MM.1S (cell line): Measurements from ENCODE around the gene CACNB2.
A peak's percentile ranks its signal among the peaks of the same experiment; 100 is the strongest.

Source experiments
- DNase-seq: peaks from one replicate; pipeline ENCODE4 v3.0.0-alpha.2; 2015
- H2AFZ ChIP-seq: fragments of 300-600 bp; sonication (generic); 2 replicates; pipeline ENCODE4 v1.6.0; 2016; ENCODE audit warnings: antibody characterized with exemption, low read length
- H3F3A ChIP-seq: fragments of 300-600 bp; sonication (generic); 2 replicates; pipeline ENCODE4 v1.6.1; 2016; ENCODE audit warnings: mild to moderate bottlenecking, antibody characterized with exemption, low read length, moderate library complexity, mixed read lengths; ENCODE audit not compliant: insufficient read depth
- H3K27ac ChIP-seq: fragments of 300-600 bp; sonication (generic); 2 replicates; pipeline ENCODE4 v1.5.1; 2016; ENCODE audit warnings: mild to moderate bottlenecking, low read length
- H3K27me3 ChIP-seq: fragments of 300-600 bp; sonication (generic); replicated peaks from 2 replicates; pipeline ENCODE4 v1.6.0; 2016; ENCODE audit warnings: low read length; ENCODE audit not compliant: insufficient read depth
- H3K36me3 ChIP-seq: fragments of 300-600 bp; sonication (generic); replicated peaks from 2 replicates; pipeline ENCODE4 v1.6.1; 2016; ENCODE audit warnings: mild to moderate bottlenecking, low read length, mixed read lengths; ENCODE audit not compliant: insufficient read depth
- H3K4me1 ChIP-seq: fragments of 300-600 bp; sonication (generic); 2 replicates; pipeline ENCODE4 v1.6.1; 2016; ENCODE audit warnings: low read length, mixed read lengths
- H3K4me2 ChIP-seq: fragments of 300-600 bp; sonication (generic); 2 replicates; pipeline ENCODE4 v1.6.0; 2016; ENCODE audit warnings: low read depth, low read length
- H3K4me3 ChIP-seq: fragments of 300-600 bp; sonication (generic); 2 replicates; pipeline ENCODE4 v1.5.1; 2016; ENCODE audit warnings: low read length, mixed read lengths
- H3K79me2 ChIP-seq: fragments of 300-600 bp; sonication (generic); 2 replicates; pipeline ENCODE4 v1.6.1; 2016; ENCODE audit warnings: mixed run types, low read length, mixed read lengths
- H3K9ac ChIP-seq: fragments of 300-600 bp; sonication (generic); 2 replicates; pipeline ENCODE4 v1.6.1; 2016; ENCODE audit warnings: low read length, mixed read lengths
- H3K9me2 ChIP-seq: fragments of 300-600 bp; sonication (generic); replicated peaks from 2 replicates; pipeline ENCODE4 v1.6.1; 2016; ENCODE audit warnings: mild to moderate bottlenecking, low read length, mixed read lengths; ENCODE audit not compliant: insufficient read depth
- H3K9me3 ChIP-seq: fragments of 300-600 bp; sonication (generic); replicated peaks from 2 replicates; pipeline ENCODE4 v1.6.1; 2016; ENCODE audit warnings: mild to moderate bottlenecking, low read length, mixed read lengths; ENCODE audit not compliant: insufficient read depth
- H4K20me1 ChIP-seq: fragments of 300-600 bp; sonication (generic); 2 replicates; pipeline ENCODE4 v1.6.1; 2016; ENCODE audit warnings: mild to moderate bottlenecking, low read length, moderate library complexity, mixed read lengths; ENCODE audit not compliant: insufficient read depth
- EZH2 ChIP-seq: fragments of 300-600 bp; sonication (generic); optimal IDR thresholded peaks from 2 replicates; pipeline ENCODE3; 2017; ENCODE audit warnings: low read depth, mild to moderate bottlenecking, antibody characterized with exemption, low read length, mixed read lengths
- EZH2phosphoT487 ChIP-seq: fragments of 300-600 bp; sonication (generic); IDR thresholded peaks from 2 replicates; pipeline ENCODE4 v1.6.1; 2018; ENCODE audit warnings: antibody characterized with exemption, low read length
- TF ChIP-seq, protein P1 (sequence below): fragments of 300-600 bp; sonication (generic); IDR thresholded peaks from 2 replicates; pipeline ENCODE4 v1.5.1; 2016; ENCODE audit warnings: antibody characterized with exemption, low read length, mixed read lengths

Gene CACNB2

DNA sequence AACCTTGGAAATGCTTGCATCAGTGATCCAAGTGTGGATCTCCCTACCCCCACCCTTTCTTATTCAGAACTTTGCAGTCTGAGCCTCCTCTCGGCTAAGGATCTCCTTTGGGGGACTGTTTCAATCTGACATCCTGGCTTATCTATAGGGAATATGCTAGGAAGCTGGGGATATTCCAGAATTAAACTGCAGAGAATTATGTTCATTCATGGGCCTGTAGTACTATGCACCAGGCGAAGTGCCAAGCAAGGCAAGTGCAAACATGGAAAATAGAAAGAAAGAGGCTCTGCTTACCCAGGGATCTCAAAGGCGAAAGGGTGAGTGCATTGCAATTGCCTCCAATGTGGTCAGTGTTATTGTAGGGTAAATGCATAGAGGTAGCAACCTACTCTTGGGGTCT lies 96.5 kb downstream of the CACNB2 start:
- DNase-seq, result no peak
- Histone ChIP-seq H3K9ac (no peak overlapping the region), H3K36me3 (no peaks in the 10 kb centered on the region), H3K9me2 (no peaks in the 10 kb centered on the region), H3K79me2 (no peaks in the 10 kb centered on the region), H3K4me1 (no peaks in the 10 kb centered on the region), H3K27ac (no peak overlapping the region), H3K9me3 (no peaks in the 10 kb centered on the region), H3K4me3 (no peak overlapping the region), H3K27me3 (no peaks in the 10 kb centered on the region), H2AFZ (no peak overlapping the region), H3K4me2 (no peak overlapping the region), H3F3A (no peaks in the 10 kb centered on the region), H4K20me1 (no peaks in the 10 kb centered on the region)
- TF ChIP-seq EZH2 (no peak), EZH2phosphoT487 (no peak)
- TF ChIP-seq, protein P1, sequence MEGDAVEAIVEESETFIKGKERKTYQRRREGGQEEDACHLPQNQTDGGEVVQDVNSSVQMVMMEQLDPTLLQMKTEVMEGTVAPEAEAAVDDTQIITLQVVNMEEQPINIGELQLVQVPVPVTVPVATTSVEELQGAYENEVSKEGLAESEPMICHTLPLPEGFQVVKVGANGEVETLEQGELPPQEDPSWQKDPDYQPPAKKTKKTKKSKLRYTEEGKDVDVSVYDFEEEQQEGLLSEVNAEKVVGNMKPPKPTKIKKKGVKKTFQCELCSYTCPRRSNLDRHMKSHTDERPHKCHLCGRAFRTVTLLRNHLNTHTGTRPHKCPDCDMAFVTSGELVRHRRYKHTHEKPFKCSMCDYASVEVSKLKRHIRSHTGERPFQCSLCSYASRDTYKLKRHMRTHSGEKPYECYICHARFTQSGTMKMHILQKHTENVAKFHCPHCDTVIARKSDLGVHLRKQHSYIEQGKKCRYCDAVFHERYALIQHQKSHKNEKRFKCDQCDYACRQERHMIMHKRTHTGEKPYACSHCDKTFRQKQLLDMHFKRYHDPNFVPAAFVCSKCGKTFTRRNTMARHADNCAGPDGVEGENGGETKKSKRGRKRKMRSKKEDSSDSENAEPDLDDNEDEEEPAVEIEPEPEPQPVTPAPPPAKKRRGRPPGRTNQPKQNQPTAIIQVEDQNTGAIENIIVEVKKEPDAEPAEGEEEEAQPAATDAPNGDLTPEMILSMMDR, result no peak

DNA sequence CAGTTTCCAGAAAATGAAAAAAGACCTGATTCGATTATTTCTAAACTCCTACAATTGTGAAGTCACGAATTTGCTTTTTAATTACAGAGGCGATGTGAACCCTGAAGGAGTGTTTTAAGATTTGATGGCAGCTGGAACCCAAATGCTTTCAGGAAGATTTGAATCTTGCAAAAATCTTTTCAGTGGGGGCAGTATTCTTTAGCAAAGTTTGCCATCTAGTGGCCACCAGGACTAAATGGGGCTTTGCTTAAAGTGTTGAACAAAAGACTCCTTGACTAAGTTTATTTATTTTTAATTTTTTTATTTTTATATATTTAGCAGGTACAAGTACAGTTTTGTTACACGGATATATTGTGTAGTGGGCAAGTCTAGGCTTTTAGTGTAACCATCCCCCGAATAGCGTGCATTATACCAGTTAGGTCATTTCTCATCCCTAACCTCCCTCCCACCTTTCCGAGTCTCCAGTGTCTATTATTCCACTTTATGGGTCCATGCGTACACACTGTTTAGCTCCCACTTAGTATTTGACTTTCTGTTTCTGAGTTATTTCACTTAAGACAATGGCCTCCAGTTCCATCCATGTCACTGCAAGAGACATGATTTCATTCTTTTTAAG lies 98.8 kb downstream of the CACNB2 start:
- peak; percentile 43 for DNase-seq
- no peaks in the 10 kb centered on the region for H3K27me3 ChIP-seq

DNA sequence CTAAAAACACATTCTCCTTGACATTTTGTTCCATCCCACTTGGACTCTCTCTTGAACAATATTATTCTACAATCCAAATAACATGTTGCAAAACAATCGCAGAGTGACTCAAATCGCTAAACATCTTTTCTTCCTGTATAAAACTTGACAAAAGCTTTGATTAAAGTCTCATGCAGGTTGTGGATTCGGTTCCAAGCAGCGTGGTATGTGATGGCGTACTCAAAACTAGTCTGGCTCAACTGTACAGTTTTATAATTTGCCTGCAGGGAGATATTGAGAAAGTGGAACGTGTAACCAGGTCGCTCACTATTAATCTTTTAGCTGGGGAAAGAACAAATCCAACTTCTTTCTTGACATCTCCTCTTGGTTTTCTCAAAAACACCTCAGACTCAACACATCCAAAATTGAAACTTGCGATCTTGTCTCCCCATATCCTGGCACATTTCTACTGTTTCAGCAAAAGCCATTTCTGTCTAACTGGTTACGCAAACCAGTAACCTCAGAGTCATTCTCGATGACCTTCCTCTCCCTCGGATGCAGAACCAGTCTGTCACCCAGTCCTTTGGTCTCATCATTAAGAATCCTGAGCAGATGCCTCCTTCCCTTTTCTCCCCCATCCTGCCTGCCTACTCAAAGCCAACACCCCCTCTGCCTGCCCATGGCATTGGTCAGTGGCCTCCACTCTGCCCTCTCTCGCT lies 100.1 kb downstream of the CACNB2 start:
- no peak overlapping the region for H2AFZ ChIP-seq
- no peaks in the 10 kb centered on the region for H3K4me1 ChIP-seq
- H3F3A ChIP-seq, result no peaks in the 10 kb centered on the region
- H3K79me2 ChIP-seq, result no peaks in the 10 kb centered on the region
- TF ChIP-seq EZH2 (no peak), EZH2phosphoT487 (no peak)
- TF ChIP-seq, protein P1, result no peak
- no peak overlapping the region for H3K4me2 ChIP-seq
- H3K9me3 ChIP-seq, result no peaks in the 10 kb centered on the region
- no peaks in the 10 kb centered on the region for H3K27me3 ChIP-seq
- H3K4me3 ChIP-seq, result no peak overlapping the region
- no peak overlapping the region for H3K9ac ChIP-seq
- H3K27ac ChIP-seq, result no peak overlapping the region
- no peak for DNase-seq
- H3K9me2 ChIP-seq, result no peaks in the 10 kb centered on the region
- H3K36me3 ChIP-seq, result no peaks in the 10 kb centered on the region
- H4K20me1 ChIP-seq, result no peaks in the 10 kb centered on the region

More for the DNA sequence above, 98.8 kb downstream of the CACNB2 start:
- TF ChIP-seq, protein P1, result peak; percentile 47
- TF ChIP-seq EZH2phosphoT487, result no peak
- H3K4me1 ChIP-seq, result no peaks in the 10 kb centered on the region
- no peaks in the 10 kb centered on the region for H4K20me1 ChIP-seq
- H3K27ac ChIP-seq, result no peak overlapping the region
- no peak overlapping the region for H3K9ac ChIP-seq
- no peaks in the 10 kb centered on the region for H3K9me3 ChIP-seq
- no peaks in the 10 kb centered on the region for H3F3A ChIP-seq
- H3K9me2 ChIP-seq, result no peaks in the 10 kb centered on the region
- no peak overlapping the region for H3K4me2 ChIP-seq
- no peaks in the 10 kb centered on the region for H3K79me2 ChIP-seq
- H3K36me3 ChIP-seq, result no peaks in the 10 kb centered on the region
- H2AFZ ChIP-seq, result no peak overlapping the region
- no peak overlapping the region for H3K4me3 ChIP-seq
